ENCODE results near the gene TPP1. TPM values are rescaled to one million over a fixed set of nuclear protein-coding genes. Genes with fewer than 3 reads are reported as not detected.

TPP1 gene
- total RNA-seq, 1 experiment from 2014 or later: 21.6 TPM

DNA sequence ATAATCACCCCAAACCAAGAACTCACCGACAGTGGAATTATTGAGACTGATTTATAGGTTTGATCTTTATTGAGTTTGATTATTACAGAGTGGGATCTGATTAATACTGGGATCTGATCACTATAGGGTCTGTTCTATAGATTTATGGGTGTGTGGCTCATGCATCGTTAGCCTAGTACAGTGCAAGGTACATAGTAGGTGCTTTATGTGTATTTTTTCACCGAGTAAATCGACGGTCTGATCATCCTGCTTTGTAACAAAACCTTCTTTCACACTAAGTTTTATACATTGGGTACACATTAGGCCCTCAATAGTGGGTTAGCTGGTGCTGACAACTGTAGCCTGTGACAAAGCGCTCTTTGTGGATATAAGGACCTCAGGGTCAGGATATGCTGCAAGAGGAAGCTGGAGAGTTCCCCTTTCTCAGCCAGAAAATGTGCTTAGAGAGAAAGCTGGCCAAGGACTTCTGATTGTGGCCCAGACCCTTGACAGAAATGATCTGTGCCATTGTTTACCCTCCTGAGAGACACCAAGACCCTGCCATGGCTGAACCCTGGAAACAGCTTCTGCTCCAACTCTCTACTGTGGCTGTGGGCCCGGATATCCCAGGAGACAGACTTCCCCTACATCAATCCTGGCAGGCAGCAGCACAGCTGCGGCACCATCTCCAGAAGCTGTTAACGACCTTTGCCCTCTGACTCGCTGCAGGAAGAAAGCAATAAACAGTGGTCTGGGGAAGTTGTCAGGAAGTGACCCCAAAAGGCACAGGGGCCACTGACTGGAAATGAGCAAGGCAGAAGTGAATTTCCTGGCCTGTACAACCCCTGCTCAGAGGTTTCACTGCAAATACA is 16.1 kb upstream of the TPP1 start:
- H3K4me2 ChIP-seq (ENCODE audit: low read length): no peak overlapping the region
- ChIA-PET CTCF (no interaction called here), POLR2A (ENCODE audit: unreplicated experiment) (no interaction called here)
- no peak overlapping the region for H3K9ac ChIP-seq (ENCODE audit: low read length)
- ATAC-seq: no peak
- intact Hi-C loops (cut with micrococcal nuclease): no loop called here
- H3K36me3 ChIP-seq (ENCODE audit: low read depth, low read length): no peaks in the 10 kb centered on the region
- H3F3A ChIP-seq (ENCODE audit: low read length, unreplicated experiment): no peaks in the 10 kb centered on the region
- no peaks in the 10 kb centered on the region for H3K9me2 ChIP-seq (replicated peaks; ENCODE audit: low read length)
- H3K9me3 ChIP-seq (ENCODE audit: low read length): no peaks in the 10 kb centered on the region
- H2AFZ ChIP-seq (ENCODE audit: low read length): no peak overlapping the region
- no peaks in the 10 kb centered on the region for H3K4me1 ChIP-seq (ENCODE audit: insufficient read depth, low read length)
- no TSS peak for BruUV-seq (replicated peaks)
- H4K20me1 ChIP-seq (ENCODE audit: low read length): no peaks in the 10 kb centered on the region
- H3K27me3 ChIP-seq (ENCODE audit: low read length): no peaks in the 10 kb centered on the region
- H3K4me3 ChIP-seq (ENCODE audit: low read length): no peak overlapping the region
- no peaks in the 10 kb centered on the region for H3K79me2 ChIP-seq (ENCODE audit: low read length)
- TF ChIP-seq EZH2phosphoT487 (IDR thresholded peaks at IDR 0.05; ENCODE audit: borderline replicate concordance, low read length) (no peak), EZH2 (IDR thresholded peaks at IDR 0.05; ENCODE audit: low read length, unreplicated experiment) (no peak)
- TF ChIP-seq, protein P1, sequence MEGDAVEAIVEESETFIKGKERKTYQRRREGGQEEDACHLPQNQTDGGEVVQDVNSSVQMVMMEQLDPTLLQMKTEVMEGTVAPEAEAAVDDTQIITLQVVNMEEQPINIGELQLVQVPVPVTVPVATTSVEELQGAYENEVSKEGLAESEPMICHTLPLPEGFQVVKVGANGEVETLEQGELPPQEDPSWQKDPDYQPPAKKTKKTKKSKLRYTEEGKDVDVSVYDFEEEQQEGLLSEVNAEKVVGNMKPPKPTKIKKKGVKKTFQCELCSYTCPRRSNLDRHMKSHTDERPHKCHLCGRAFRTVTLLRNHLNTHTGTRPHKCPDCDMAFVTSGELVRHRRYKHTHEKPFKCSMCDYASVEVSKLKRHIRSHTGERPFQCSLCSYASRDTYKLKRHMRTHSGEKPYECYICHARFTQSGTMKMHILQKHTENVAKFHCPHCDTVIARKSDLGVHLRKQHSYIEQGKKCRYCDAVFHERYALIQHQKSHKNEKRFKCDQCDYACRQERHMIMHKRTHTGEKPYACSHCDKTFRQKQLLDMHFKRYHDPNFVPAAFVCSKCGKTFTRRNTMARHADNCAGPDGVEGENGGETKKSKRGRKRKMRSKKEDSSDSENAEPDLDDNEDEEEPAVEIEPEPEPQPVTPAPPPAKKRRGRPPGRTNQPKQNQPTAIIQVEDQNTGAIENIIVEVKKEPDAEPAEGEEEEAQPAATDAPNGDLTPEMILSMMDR (conservative IDR thresholded peaks at IDR 0.05; ENCODE audit: low read depth, low read length): no peak
- H3K27ac ChIP-seq (ENCODE audit: low read length): no peak overlapping the region
- DNase-seq: no peak

DNA sequence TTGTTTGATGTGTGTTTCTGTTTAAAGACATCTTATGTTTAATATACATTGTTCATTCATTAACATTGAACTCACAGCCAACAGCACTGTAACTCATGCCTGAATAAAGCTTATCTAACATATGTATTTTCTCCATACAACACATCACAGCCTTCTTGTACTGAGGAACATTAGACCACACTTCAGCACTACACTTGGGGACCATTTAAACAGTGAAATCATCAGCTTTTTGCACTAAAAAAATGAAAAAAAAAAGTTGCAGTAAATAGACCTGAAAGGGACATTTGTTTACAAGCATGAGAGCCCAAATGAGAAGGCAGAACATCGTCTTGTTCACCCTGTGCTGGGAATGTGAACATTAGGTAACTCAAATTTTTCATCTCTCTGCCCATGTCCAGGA is 15.3 kb upstream of the TPP1 start:
- H3K27me3 ChIP-seq (ENCODE audit: low read length): no peaks in the 10 kb centered on the region
- H3K9me2 ChIP-seq (replicated peaks; ENCODE audit: low read length): no peaks in the 10 kb centered on the region
- H4K20me1 ChIP-seq (ENCODE audit: low read length): no peaks in the 10 kb centered on the region
- intact Hi-C loops (cut with micrococcal nuclease): no loop called here
- no TSS peak for BruUV-seq (replicated peaks)
- CTCF ChIA-PET: no interaction called here
- no peak overlapping the region for H3K9ac ChIP-seq (ENCODE audit: low read length)
- H3F3A ChIP-seq (ENCODE audit: low read length, unreplicated experiment): no peaks in the 10 kb centered on the region
- no peaks in the 10 kb centered on the region for H3K4me1 ChIP-seq (ENCODE audit: insufficient read depth, low read length)
- POLR2A ChIA-PET (ENCODE audit: unreplicated experiment): no interaction called here
- no peaks in the 10 kb centered on the region for H3K36me3 ChIP-seq (ENCODE audit: low read depth, low read length)
- H3K4me2 ChIP-seq (ENCODE audit: low read length): no peak overlapping the region
- no peak overlapping the region for H3K4me3 ChIP-seq (ENCODE audit: low read length)
- no peak for ATAC-seq
- H2AFZ ChIP-seq (ENCODE audit: low read length): no peak overlapping the region
- H3K79me2 ChIP-seq (ENCODE audit: low read length): no peaks in the 10 kb centered on the region
- no peaks in the 10 kb centered on the region for H3K9me3 ChIP-seq (ENCODE audit: low read length)
- H3K27ac ChIP-seq (ENCODE audit: low read length): no peak overlapping the region
- no peak for DNase-seq
- TF ChIP-seq, protein P1 (conservative IDR thresholded peaks at IDR 0.05; ENCODE audit: low read depth, low read length): no peak
- TF ChIP-seq EZH2 (IDR thresholded peaks at IDR 0.05; ENCODE audit: low read length, unreplicated experiment): no peak
- TF ChIP-seq EZH2phosphoT487 (IDR thresholded peaks at IDR 0.05; ENCODE audit: borderline replicate concordance, low read length): no peak

Data from PC-3 (cell line).